Lung (tissue), 12 donors: Measurements from ENCODE around the gene SRPRA. TPM values are rescaled to one million over a fixed set of nuclear protein-coding genes. Genes with fewer than 3 reads are reported as not detected.

Experiments used
- ATAC-seq: fragments of 200-7000 bp; cut with Tn5 transposase; one replicate; pipeline ENCODE4 v1.9.1; 2020; ENCODE audit warnings: moderate number of reproducible peaks; ENCODE audit not compliant: insufficient read depth, low FRiP score
- DNase-seq, 3 donors: peaks; one replicate each; pipeline ENCODE4 v3.0.0-alpha.2; 2013 to 2017
- H3K27ac ChIP-seq, 2 donors: one replicate each; pipeline ENCODE4 v1.5.1; 2013; ENCODE audit warnings: mild to moderate bottlenecking in 2 of 2, moderate library complexity in 2 of 2, control low read depth in 1 of 2, inconsistent platforms in 1 of 2, low read depth in 1 of 2, low read length in 1 of 2
- H3K27me3 ChIP-seq, 3 donors: one replicate each; pipeline ENCODE4 v1.5.1; 2013; ENCODE audit warnings: low read length in 2 of 3; ENCODE audit not compliant: control insufficient read depth in 3 of 3, insufficient read depth in 3 of 3
- H3K36me3 ChIP-seq, 4 donors: one replicate each; pipeline ENCODE4 v1.5.1; 2013; ENCODE audit warnings: low read length in 4 of 4, mild to moderate bottlenecking in 1 of 4, moderate library complexity in 1 of 4; ENCODE audit not compliant: control insufficient read depth in 4 of 4, insufficient read depth in 4 of 4
- H3K4me1 ChIP-seq, 5 donors: one replicate each; pipeline ENCODE4 v1.5.1; 2013; ENCODE audit warnings: low read length in 5 of 5, mild to moderate bottlenecking in 2 of 5, moderate library complexity in 1 of 5; ENCODE audit not compliant: control insufficient read depth in 5 of 5, insufficient read depth in 5 of 5
- H3K4me3 ChIP-seq: one replicate; pipeline ENCODE4 v1.5.1; 2013; ENCODE audit warnings: mild to moderate bottlenecking, control low read depth, moderate library complexity
- H3K9ac ChIP-seq, 2 donors: one replicate each; pipeline ENCODE4 v1.5.1; 2013; ENCODE audit warnings: low read length in 2 of 2, control low read depth in 1 of 2; ENCODE audit not compliant: insufficient read depth in 1 of 2
- H3K9me3 ChIP-seq, 4 donors: one replicate each; pipeline ENCODE4 v1.5.1; 2013; ENCODE audit warnings: low read length in 3 of 4, mild to moderate bottlenecking in 1 of 4, moderate library complexity in 1 of 4; ENCODE audit not compliant: control insufficient read depth in 4 of 4, insufficient read depth in 3 of 4
- WGBS, 2 donors: extraction: QIAGEN DNeasy Blood & Tissue Kit; methylation state at CpG; one replicate each; pipeline ENCODE4 v1.1.7; 2013; 5-methylcytosine and 5-hydroxymethylcytosine counted together
- polyA plus RNA-seq, 2 donors: library from polyadenylated mRNA; stranded (reverse); fragments of 200-250 nt; gene quantifications; one replicate each; pipeline ENCODE4 v1.2.1, GENCODE V29; 2013
- total RNA-seq, 2 donors: library from RNA; depleted of rRNA in 1 of 2; stranded (reverse); fragments of >200 nt in 1 of 2; gene quantifications; one replicate each; pipeline ENCODE4 v1.2.1, GENCODE V29; 2014 to 2021
- TF ChIP-seq, protein P1 (sequence below): IDR thresholded peaks from 2 replicates; pipeline ENCODE4 v1.5.1; 2012; ENCODE audit warnings: mild to moderate bottlenecking; ENCODE audit errors: control extremely low read depth, extremely low read depth
- donor health status: control.
- donor health status: control.
- donor health status: Bipolar disorder and iron deficiency.
- donor health status: healthy.
- donor health status: DM: yes; HTN: yes; CAD: no.

The SRPRA gene
- total and polyA plus RNA-seq, 4 donors: 51.7 to 145 (median 82.4) TPM

DNA sequence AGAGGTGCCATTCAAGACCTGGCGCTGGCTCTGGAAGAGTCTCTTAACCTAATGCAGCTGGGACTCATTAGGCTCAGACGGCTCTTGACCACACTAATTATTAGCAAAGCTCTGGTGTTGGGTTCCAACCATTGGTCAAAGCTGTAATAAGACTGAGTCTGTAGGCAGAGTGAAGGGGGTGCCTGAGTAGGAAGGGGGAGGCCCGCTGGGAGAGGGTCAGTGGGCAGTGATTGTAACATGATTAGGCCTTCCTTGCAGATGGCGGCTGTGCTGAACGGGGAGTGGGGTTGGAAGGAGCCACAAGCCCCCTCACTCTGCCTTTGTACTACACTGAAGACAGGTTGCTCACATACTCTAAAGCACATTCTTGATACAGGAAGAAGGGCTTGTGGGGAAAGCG lies 5.2 kb downstream of the SRPRA start:
- TF ChIP-seq, protein P1, sequence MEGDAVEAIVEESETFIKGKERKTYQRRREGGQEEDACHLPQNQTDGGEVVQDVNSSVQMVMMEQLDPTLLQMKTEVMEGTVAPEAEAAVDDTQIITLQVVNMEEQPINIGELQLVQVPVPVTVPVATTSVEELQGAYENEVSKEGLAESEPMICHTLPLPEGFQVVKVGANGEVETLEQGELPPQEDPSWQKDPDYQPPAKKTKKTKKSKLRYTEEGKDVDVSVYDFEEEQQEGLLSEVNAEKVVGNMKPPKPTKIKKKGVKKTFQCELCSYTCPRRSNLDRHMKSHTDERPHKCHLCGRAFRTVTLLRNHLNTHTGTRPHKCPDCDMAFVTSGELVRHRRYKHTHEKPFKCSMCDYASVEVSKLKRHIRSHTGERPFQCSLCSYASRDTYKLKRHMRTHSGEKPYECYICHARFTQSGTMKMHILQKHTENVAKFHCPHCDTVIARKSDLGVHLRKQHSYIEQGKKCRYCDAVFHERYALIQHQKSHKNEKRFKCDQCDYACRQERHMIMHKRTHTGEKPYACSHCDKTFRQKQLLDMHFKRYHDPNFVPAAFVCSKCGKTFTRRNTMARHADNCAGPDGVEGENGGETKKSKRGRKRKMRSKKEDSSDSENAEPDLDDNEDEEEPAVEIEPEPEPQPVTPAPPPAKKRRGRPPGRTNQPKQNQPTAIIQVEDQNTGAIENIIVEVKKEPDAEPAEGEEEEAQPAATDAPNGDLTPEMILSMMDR: no peak
- Histone ChIP-seq H3K27me3 (no peaks in the 10 kb centered on the region), H3K36me3 (peaks cover 35 to 56% (median 43%) of the 10 kb centered on the region in 4 donors), H3K4me1 (peaks cover 0 to 9% (median 6%) of the 10 kb centered on the region in 5 donors), H3K27ac (no peak overlapping the region), H3K4me3 (no peak overlapping the region), H3K9ac (no peak overlapping the region), H3K9me3 (no peaks in the 10 kb centered on the region)
- ATAC-seq: no peak
- DNase-seq: no peak
- WGBS, 2 donors: 86 to 91% methylated on average over 6 of the region's 6 CpGs

DNA sequence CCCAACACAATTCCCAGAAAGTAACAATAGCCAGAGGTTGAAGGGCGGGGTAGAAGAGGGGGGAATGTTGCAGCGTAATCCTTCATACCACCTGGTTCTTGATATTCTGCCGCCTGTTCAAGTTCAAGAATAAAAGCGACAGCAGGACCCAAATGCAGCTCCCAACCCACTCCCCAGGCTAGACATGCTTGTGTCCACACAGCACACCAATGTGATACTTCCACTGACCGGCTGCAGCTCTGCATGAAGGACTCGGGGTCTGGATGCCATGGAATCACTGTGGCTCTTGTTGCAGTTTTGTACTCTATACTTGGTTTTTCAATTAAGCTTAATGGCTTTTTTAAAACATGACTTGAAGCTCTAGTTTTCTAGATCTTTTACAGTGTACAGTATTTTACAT lies 6.5 kb downstream of the SRPRA start:
- no peaks in the 10 kb centered on the region for H3K4me1 ChIP-seq
- no peak for DNase-seq
- no peak overlapping the region for H3K27ac ChIP-seq
- H3K4me3 ChIP-seq: no peak overlapping the region
- peaks cover 39 to 53% (median 43%) of the 10 kb centered on the region in 4 donors for H3K36me3 ChIP-seq
- WGBS, 2 donors: 94 to 98% methylated on average over 6 of the region's 6 CpGs
- H3K27me3 ChIP-seq: no peaks in the 10 kb centered on the region
- no peak overlapping the region for H3K9ac ChIP-seq
- TF ChIP-seq, protein P1: no peak
- H3K9me3 ChIP-seq: no peaks in the 10 kb centered on the region
- no peak for ATAC-seq

DNA sequence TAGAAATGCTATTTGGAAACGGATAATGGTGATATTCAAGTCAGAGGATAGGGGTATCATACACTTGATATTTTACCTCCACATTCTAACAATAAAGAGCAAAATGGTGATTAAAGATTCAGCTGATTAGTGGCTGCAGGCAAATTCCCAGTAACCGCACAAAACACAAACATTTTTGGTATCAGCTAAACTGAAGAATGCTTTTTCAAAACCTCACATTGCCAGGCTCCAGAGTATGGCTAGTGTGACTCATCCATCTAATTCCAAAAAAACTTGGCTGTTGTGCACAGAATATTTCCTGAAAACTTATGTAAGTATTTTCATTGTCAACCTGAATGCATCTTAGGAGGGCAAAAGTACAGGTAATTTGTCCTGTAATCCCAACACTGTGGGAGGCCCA lies 10.9 kb downstream of the SRPRA start:
- no peaks in the 10 kb centered on the region for H3K27me3 ChIP-seq
- H3K9me3 ChIP-seq: no peaks in the 10 kb centered on the region
- DNase-seq: no peak
- no peaks in the 10 kb centered on the region for H3K4me1 ChIP-seq
- peaks cover 12 to 18% (median 15%) of the 10 kb centered on the region in 4 donors for H3K36me3 ChIP-seq
- H3K27ac ChIP-seq: no peak overlapping the region
- ATAC-seq: no peak
- no peak overlapping the region for H3K9ac ChIP-seq
- no peak overlapping the region for H3K4me3 ChIP-seq
- 92 to 96% methylated on average over 2 of the region's 2 CpGs for WGBS, 2 donors
- TF ChIP-seq, protein P1: no peak

DNA sequence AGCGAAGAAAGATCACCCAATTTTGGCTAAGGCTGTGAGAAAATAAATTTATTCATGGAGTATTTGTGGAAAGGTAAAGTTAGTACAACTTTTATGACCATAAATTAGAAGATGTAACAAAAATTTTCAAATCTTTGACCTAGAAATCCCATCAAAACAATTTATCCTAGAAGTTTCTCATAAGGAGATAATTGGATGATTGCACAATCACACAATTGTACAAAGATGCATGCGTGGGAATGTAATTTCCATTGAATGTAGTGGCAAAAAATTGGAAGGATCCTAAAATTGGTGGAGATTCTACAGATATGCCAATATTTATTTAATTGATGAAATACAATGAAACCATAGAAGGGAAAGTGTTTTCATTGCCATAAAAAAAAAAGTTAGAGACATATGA lies 11.6 kb downstream of the SRPRA start:
- no peak for ATAC-seq
- no peak for DNase-seq
- Histone ChIP-seq H3K36me3 (peaks cover 9 to 18% (median 11%) of the 10 kb centered on the region in 4 donors), H3K9ac (no peak overlapping the region), H3K9me3 (no peaks in the 10 kb centered on the region), H3K4me1 (no peaks in the 10 kb centered on the region), H3K27me3 (no peaks in the 10 kb centered on the region), H3K4me3 (no peak overlapping the region), H3K27ac (no peak overlapping the region)
- WGBS, 2 donors: 91 to 92% methylated on average over 2 of the region's 2 CpGs
- TF ChIP-seq, protein P1: no peak
